ENCODE measurements around the gene PIP5KL1.

PIP5KL1 gene

GRCh38 chr9:127920794-127921193 is 9.8 kb downstream of the PIP5KL1 start:
- H3K4me1 Mint-ChIP-seq (ENCODE audit: low read depth): peaks cover 33% of the 10 kb centered on the region
- H3K27me3 Mint-ChIP-seq: peaks cover 2% of the 10 kb centered on the region
- no peak overlapping the region for H3K4me3 Mint-ChIP-seq
- no peaks in the 10 kb centered on the region for H3K36me3 Mint-ChIP-seq
- H3K27ac Mint-ChIP-seq: peak overlapping the region; percentile 50
- H3K9me3 Mint-ChIP-seq (ENCODE audit: low read depth): no peaks in the 10 kb centered on the region

GRCh38 chr9:127919253-127919815 is 11.2 kb downstream of the PIP5KL1 start:
- Mint-ChIP-seq H3K4me3 (peak overlapping the region; percentile 57), H3K9me3 (ENCODE audit: low read depth) (no peaks in the 10 kb centered on the region), H3K27ac (peak overlapping the region; percentile 50), H3K27me3 (no peaks in the 10 kb centered on the region), H3K36me3 (no peaks in the 10 kb centered on the region), H3K4me1 (ENCODE audit: low read depth) (peaks cover 42% of the 10 kb centered on the region)

- H3K27ac Mint-ChIP-seq: peak overlapping the region; percentile 46
- H3K27me3 Mint-ChIP-seq: no peaks in the 10 kb centered on the region
- H3K4me1 Mint-ChIP-seq (ENCODE audit: low read depth): peaks cover 44% of the 10 kb centered on the region
- peak overlapping the region; percentile 57 for H3K4me3 Mint-ChIP-seq
- H3K36me3 Mint-ChIP-seq: no peaks in the 10 kb centered on the region
- H3K9me3 Mint-ChIP-seq (ENCODE audit: low read depth): no peaks in the 10 kb centered on the region
Observed at GRCh38 chr9:127918183-127919107, 12.1 kb downstream of the PIP5KL1 start.

GRCh38 chr9:127917603-127918002 is 13.0 kb downstream of the PIP5KL1 start:
- Mint-ChIP-seq H3K36me3 (no peaks in the 10 kb centered on the region), H3K27ac (no peak overlapping the region), H3K9me3 (ENCODE audit: low read depth) (no peaks in the 10 kb centered on the region), H3K4me1 (ENCODE audit: low read depth) (peaks cover 49% of the 10 kb centered on the region), H3K4me3 (peak overlapping the region; percentile 83), H3K27me3 (no peaks in the 10 kb centered on the region)

GRCh38 chr9:127916720-127917581 is 13.6 kb downstream of the PIP5KL1 start, which contains the start of gene ST6GALNAC4:
Gene ST6GALNAC4 (minus strand): TSS chr9:127917041. CDS start chr9:127916419, 622 bp downstream.
- Mint-ChIP-seq H3K36me3 (no peaks in the 10 kb centered on the region), H3K4me3 (peak within 1 kb of the TSS; percentile 91), H3K27me3 (no peaks in the 10 kb centered on the region), H3K9me3 (ENCODE audit: low read depth) (no peaks in the 10 kb centered on the region), H3K4me1 (ENCODE audit: low read depth) (peaks cover 49% of the 10 kb centered on the region), H3K27ac (peak within 1 kb of the TSS; percentile 89)

- Mint-ChIP-seq H3K4me1 (ENCODE audit: low read depth) (peaks cover 52% of the 10 kb centered on the region), H3K9me3 (ENCODE audit: low read depth) (no peaks in the 10 kb centered on the region), H3K27me3 (no peaks in the 10 kb centered on the region), H3K27ac (peak overlapping the region; percentile 89), H3K4me3 (peak overlapping the region; percentile 91), H3K36me3 (no peaks in the 10 kb centered on the region)
Observed at GRCh38 chr9:127915801-127916719, 14.5 kb downstream of the PIP5KL1 start.

GRCh38 chr9:127915325-127915752 is 15.2 kb downstream of the PIP5KL1 start:
- no peaks in the 10 kb centered on the region for H3K36me3 Mint-ChIP-seq
- H3K9me3 Mint-ChIP-seq (ENCODE audit: low read depth): no peaks in the 10 kb centered on the region
- no peaks in the 10 kb centered on the region for H3K27me3 Mint-ChIP-seq
- peak overlapping the region; percentile 91 for H3K4me3 Mint-ChIP-seq
- peak overlapping the region; percentile 89 for H3K27ac Mint-ChIP-seq
- H3K4me1 Mint-ChIP-seq (ENCODE audit: low read depth): peaks cover 57% of the 10 kb centered on the region

- Mint-ChIP-seq H3K9me3 (ENCODE audit: low read depth) (no peaks in the 10 kb centered on the region), H3K4me3 (no peak overlapping the region), H3K27ac (no peak overlapping the region), H3K27me3 (no peaks in the 10 kb centered on the region), H3K4me1 (ENCODE audit: low read depth) (peaks cover 48% of the 10 kb centered on the region), H3K36me3 (no peaks in the 10 kb centered on the region)
Observed at GRCh38 chr9:127913682-127914081, 16.9 kb downstream of the PIP5KL1 start.

- H3K27me3 Mint-ChIP-seq: no peaks in the 10 kb centered on the region
- H3K27ac Mint-ChIP-seq: no peak overlapping the region
- H3K4me1 Mint-ChIP-seq (ENCODE audit: low read depth): peaks cover 40% of the 10 kb centered on the region
- H3K36me3 Mint-ChIP-seq: no peaks in the 10 kb centered on the region
- no peak overlapping the region for H3K4me3 Mint-ChIP-seq
- no peaks in the 10 kb centered on the region for H3K9me3 Mint-ChIP-seq (ENCODE audit: low read depth)
Observed at GRCh38 chr9:127912882-127913281, 17.7 kb downstream of the PIP5KL1 start.

- no peaks in the 10 kb centered on the region for H3K27me3 Mint-ChIP-seq
- H3K36me3 Mint-ChIP-seq: no peaks in the 10 kb centered on the region
- peaks cover 34% of the 10 kb centered on the region for H3K4me1 Mint-ChIP-seq (ENCODE audit: low read depth)
Observed at GRCh38 chr9:127912296-127912695, 18.3 kb downstream of the PIP5KL1 start.

GRCh38 chr9:127910613-127911205 is 19.9 kb downstream of the PIP5KL1 start:
- Mint-ChIP-seq H3K9me3 (ENCODE audit: low read depth) (no peaks in the 10 kb centered on the region), H3K27ac (peak overlapping the region; percentile 79), H3K4me1 (ENCODE audit: low read depth) (peaks cover 41% of the 10 kb centered on the region), H3K4me3 (no peak overlapping the region), H3K36me3 (no peaks in the 10 kb centered on the region), H3K27me3 (no peaks in the 10 kb centered on the region)

More at GRCh38 chr9:127912296-127912695, 18.3 kb downstream of the PIP5KL1 start:
- Mint-ChIP-seq H3K27ac (peak overlapping the region; percentile 46), H3K4me3 (no peak overlapping the region), H3K9me3 (ENCODE audit: low read depth) (no peaks in the 10 kb centered on the region)

- H3K4me1 Mint-ChIP-seq (ENCODE audit: low read depth): peaks cover 43% of the 10 kb centered on the region
- H3K27ac Mint-ChIP-seq: peak overlapping the region; percentile 34
- H3K27me3 Mint-ChIP-seq: no peaks in the 10 kb centered on the region
- H3K9me3 Mint-ChIP-seq (ENCODE audit: low read depth): no peaks in the 10 kb centered on the region
- no peak overlapping the region for H3K4me3 Mint-ChIP-seq
- H3K36me3 Mint-ChIP-seq: no peaks in the 10 kb centered on the region
Observed at GRCh38 chr9:127909839-127910273, 20.7 kb downstream of the PIP5KL1 start.

- H3K9me3 Mint-ChIP-seq (ENCODE audit: low read depth): no peaks in the 10 kb centered on the region
- H3K27ac Mint-ChIP-seq: no peak overlapping the region
- no peaks in the 10 kb centered on the region for H3K27me3 Mint-ChIP-seq
- H3K36me3 Mint-ChIP-seq: no peaks in the 10 kb centered on the region
- peaks cover 51% of the 10 kb centered on the region for H3K4me1 Mint-ChIP-seq (ENCODE audit: low read depth)
- no peak overlapping the region for H3K4me3 Mint-ChIP-seq
Observed at GRCh38 chr9:127908660-127908926, 22.0 kb downstream of the PIP5KL1 start.

Data from activated naive CD8-positive, alpha-beta T cell (primary cell).